DOHH2 (cell line): ENCODE results near the gene FAM117B.
"Not testable (repeated sequence)": the region's sequence is repeated elsewhere in the genome, so short reads cannot be mapped to it uniquely, and the experiment has no call there.

Source experiments
- H3F3A ChIP-seq: fragments of 200-600 bp; sonication (generic), shearing (Covaris generic); 2 replicates; pipeline ENCODE4 v1.6.0; 2016; ENCODE audit warnings: antibody characterized with exemption, mild to moderate bottlenecking; ENCODE audit not compliant: control insufficient read depth, insufficient read depth
- H3K27ac ChIP-seq: fragments of 200-600 bp; sonication (generic); 2 replicates; pipeline ENCODE4 v1.5.1; 2014; ENCODE audit warnings: low read depth, mild to moderate bottlenecking, low read length, moderate library complexity
- H3K27me3 ChIP-seq: fragments of 200-600 bp; sonication (generic); 2 replicates; pipeline ENCODE4 v1.6.1; 2014; ENCODE audit warnings: mild to moderate bottlenecking, low read length, mixed read lengths; ENCODE audit not compliant: control insufficient read depth
- H3K36me3 ChIP-seq: fragments of 200-600 bp; sonication (generic); 2 replicates; pipeline ENCODE4 v1.6.1; 2014; ENCODE audit warnings: mild to moderate bottlenecking, low read length, moderate library complexity, mixed read lengths; ENCODE audit not compliant: control insufficient read depth
- H3K4me1 ChIP-seq: fragments of 200-600 bp; sonication (generic); 2 replicates; pipeline ENCODE4 v1.6.1; 2014; ENCODE audit warnings: mild to moderate bottlenecking, low read length, mixed read lengths; ENCODE audit not compliant: control insufficient read depth
- H3K4me2 ChIP-seq: fragments of 200-600 bp; sonication (generic); 2 replicates; pipeline ENCODE4 v1.6.0; 2014; ENCODE audit warnings: mild to moderate bottlenecking, low read length, moderate library complexity
- H3K4me3 ChIP-seq: fragments of 200-600 bp; sonication (generic); 2 replicates; pipeline ENCODE4 v1.5.1; 2014; ENCODE audit warnings: mild to moderate bottlenecking, low read length, mixed read lengths
- H3K79me2 ChIP-seq: fragments of 200-600 bp; sonication (generic); 2 replicates; pipeline ENCODE4 v1.6.1; 2014; ENCODE audit warnings: mild to moderate bottlenecking, low read length, mixed read lengths; ENCODE audit not compliant: control insufficient read depth
- H3K9me2 ChIP-seq: fragments of 200-600 bp; sonication (generic); replicated peaks from 2 replicates; pipeline ENCODE4 v1.6.1; 2014; ENCODE audit warnings: mild to moderate bottlenecking, low read length, mixed read lengths; ENCODE audit not compliant: control insufficient read depth
- H3K9me3 ChIP-seq: fragments of 200-600 bp; sonication (generic); 2 replicates; pipeline ENCODE4 v1.6.1; 2014; ENCODE audit warnings: antibody characterized with exemption, low read length, mixed read lengths; ENCODE audit not compliant: control insufficient read depth, insufficient read depth
- H4K20me1 ChIP-seq: fragments of 200-600 bp; sonication (generic); 2 replicates; pipeline ENCODE4 v1.6.0; 2014; ENCODE audit warnings: low read depth, mild to moderate bottlenecking, antibody characterized with exemption, low read length, moderate library complexity; ENCODE audit not compliant: control insufficient read depth, insufficient read depth
- EZH2phosphoT487 ChIP-seq: fragments of 200-600 bp; sonication (generic); IDR thresholded peaks from 2 replicates; pipeline ENCODE4 v1.6.1; 2017; ENCODE audit warnings: borderline replicate concordance, mild to moderate bottlenecking, antibody characterized with exemption, low read length, moderate library complexity, mixed read lengths
- TF ChIP-seq, protein P1 (sequence below): fragments of 200-600 bp; sonication (generic); IDR thresholded peaks from one replicate; pipeline ENCODE4 v1.5.1; 2014; ENCODE audit warnings: antibody characterized with exemption, mild to moderate bottlenecking, low read depth, low read length; ENCODE audit not compliant: poor library complexity, severe bottlenecking

FAM117B gene

DNA sequence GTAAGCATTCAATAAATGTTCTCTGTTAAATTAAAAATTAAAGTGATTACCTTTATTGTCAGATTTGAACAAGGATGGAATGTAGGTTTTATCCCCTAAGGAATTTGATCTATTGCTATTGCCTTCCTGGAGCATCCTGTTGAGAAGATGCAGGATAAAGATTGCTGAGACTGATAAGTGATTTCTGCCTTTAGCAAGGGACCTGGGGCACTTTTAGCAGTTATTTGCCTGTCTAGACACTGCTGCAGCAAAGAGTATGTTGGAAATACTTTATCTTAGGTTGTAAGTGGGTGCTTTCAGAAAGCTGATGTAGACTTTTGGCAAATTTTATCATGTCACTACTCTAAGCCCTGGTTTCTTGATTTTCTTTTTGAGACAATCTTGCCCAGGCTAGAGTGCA is 69.5 kb downstream of the FAM117B start:
- Histone ChIP-seq H3K79me2 (peaks cover 12% of the 10 kb centered on the region), H3K36me3 (no peaks in the 10 kb centered on the region), H3K4me1 (peaks cover 4% of the 10 kb centered on the region; the same call in 1 of the 2 replicates), H3K27ac (no peak overlapping the region), H3K4me2 (no peak overlapping the region), H3K4me3 (no peak overlapping the region), H3K27me3 (no peaks in the 10 kb centered on the region), H4K20me1 (no peaks in the 10 kb centered on the region), H3K9me3 (no peaks in the 10 kb centered on the region), H3F3A (no peaks in the 10 kb centered on the region), H3K9me2 (no peaks in the 10 kb centered on the region)
- TF ChIP-seq, protein P1, sequence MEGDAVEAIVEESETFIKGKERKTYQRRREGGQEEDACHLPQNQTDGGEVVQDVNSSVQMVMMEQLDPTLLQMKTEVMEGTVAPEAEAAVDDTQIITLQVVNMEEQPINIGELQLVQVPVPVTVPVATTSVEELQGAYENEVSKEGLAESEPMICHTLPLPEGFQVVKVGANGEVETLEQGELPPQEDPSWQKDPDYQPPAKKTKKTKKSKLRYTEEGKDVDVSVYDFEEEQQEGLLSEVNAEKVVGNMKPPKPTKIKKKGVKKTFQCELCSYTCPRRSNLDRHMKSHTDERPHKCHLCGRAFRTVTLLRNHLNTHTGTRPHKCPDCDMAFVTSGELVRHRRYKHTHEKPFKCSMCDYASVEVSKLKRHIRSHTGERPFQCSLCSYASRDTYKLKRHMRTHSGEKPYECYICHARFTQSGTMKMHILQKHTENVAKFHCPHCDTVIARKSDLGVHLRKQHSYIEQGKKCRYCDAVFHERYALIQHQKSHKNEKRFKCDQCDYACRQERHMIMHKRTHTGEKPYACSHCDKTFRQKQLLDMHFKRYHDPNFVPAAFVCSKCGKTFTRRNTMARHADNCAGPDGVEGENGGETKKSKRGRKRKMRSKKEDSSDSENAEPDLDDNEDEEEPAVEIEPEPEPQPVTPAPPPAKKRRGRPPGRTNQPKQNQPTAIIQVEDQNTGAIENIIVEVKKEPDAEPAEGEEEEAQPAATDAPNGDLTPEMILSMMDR, result no peak
- TF ChIP-seq EZH2phosphoT487, result no peak

DNA sequence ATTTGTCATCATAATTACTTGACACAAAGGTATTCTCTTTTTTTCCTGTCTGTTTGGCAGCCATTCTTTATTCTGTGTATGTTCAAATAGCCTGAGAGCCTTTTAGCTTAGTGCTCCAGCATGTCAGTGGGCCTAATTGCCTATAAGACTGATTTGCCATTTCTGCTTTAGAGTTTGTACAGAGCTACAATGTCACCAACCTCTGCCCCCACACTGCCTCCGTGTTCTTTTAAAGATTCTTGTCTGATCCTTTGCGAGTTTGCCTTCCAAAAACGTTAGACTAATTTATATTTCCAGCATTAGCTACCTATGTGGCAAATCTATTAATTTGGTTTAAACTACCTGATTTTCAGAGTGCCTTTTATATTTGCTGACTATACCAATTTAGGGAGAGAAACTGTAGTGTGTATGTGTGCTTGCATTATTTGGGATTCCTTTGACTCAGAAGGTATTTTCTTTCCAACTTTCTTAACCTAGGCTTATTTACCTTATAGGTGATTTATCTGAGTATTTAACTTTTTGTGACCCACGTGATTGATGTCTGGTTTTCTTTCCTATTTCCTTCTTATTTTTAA is 70.8 kb downstream of the FAM117B start:
- H3K4me3 ChIP-seq, result no peak overlapping the region
- H3K36me3 ChIP-seq, result no peaks in the 10 kb centered on the region
- peaks cover 19% of the 10 kb centered on the region for H3K79me2 ChIP-seq
- no peak overlapping the region for H3K4me2 ChIP-seq
- no peaks in the 10 kb centered on the region for H3K9me2 ChIP-seq
- TF ChIP-seq, protein P1, result no peak
- TF ChIP-seq EZH2phosphoT487, result no peak
- H3K9me3 ChIP-seq, result no peaks in the 10 kb centered on the region
- H3K4me1 ChIP-seq, result peaks cover 4% of the 10 kb centered on the region; the same call in 1 of the 2 replicates
- no peak overlapping the region for H3K27ac ChIP-seq
- H3F3A ChIP-seq, result no peaks in the 10 kb centered on the region
- no peaks in the 10 kb centered on the region for H3K27me3 ChIP-seq
- no peaks in the 10 kb centered on the region for H4K20me1 ChIP-seq

DNA sequence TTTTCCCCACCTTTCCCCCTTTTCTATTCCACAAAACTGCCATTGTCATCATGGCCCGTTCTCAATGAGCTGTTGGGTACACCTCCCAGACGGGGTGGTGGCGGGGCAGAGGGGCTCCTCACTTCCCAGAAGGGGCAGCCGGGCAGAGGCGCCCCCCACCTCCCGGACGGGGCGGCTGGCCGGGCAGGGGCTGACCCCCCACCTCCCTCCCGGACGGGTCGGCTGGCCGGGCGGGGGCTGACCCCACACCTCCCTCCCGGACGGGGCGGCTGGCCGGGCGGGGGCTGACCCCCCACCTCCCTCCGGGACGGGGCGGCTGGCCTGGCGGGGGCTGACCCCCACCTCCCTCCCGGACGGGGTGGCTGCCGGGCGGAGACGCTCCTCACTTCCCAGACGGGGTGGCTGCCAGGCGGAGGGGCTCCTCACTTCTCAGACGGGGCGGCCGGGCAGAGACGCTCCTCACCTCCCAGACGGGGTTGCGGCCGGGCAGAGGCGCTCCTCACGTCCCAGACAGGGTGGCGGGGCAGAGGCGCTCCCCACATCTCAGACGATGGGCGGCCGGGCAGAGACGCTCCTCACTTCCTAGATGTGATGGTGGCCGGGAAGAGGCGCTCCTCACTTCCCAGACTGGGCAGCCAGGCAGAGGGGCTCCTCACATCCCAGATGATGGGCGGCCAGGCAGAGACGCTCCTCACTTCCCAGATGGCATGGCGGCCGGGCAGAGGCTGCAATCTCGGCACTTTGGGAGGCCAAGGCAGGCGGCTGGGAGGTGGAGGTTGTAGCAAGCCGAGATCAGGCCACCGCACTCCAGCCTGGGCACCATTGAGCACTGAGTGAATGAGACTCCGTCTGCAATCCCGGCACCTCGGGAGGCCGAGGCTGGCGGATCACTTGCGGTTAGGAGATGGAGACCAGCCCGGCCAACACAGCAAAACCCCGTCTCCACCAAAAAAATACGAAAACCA is 80.5 kb downstream of the FAM117B start:
- H3K79me2 ChIP-seq, result peaks cover 24% of the 10 kb centered on the region
- not testable (repeated sequence) for H3K4me2 ChIP-seq

More for the DNA sequence above, 80.5 kb downstream of the FAM117B start:
- not testable (repeated sequence) for H3K4me3 ChIP-seq, H3K36me3 ChIP-seq, H3K27ac ChIP-seq, H3K27me3 ChIP-seq, H3K4me1 ChIP-seq, H3F3A ChIP-seq, H4K20me1 ChIP-seq, H3K9me2 ChIP-seq
- peaks cover 11% of the 10 kb centered on the region for H3K9me3 ChIP-seq
